LNCaP clone FGC (cell line): ENCODE data around the gene PRDX6.

ENCODE experiments used
- DNase-seq: peaks from one replicate; pipeline ENCODE4 v3.0.0-alpha.2; 2011; ENCODE audit warnings: low read depth
- H3K4me3 ChIP-seq: 2 replicates; pipeline ENCODE4 v1.5.1; 2011; ENCODE audit warnings: mild to moderate bottlenecking, low read depth, low read length, control low read depth
- TF ChIP-seq, protein P1 (sequence below): IDR thresholded peaks from 2 replicates; pipeline ENCODE4 v1.5.1; 2012; ENCODE audit warnings: mild to moderate bottlenecking; ENCODE audit not compliant: control insufficient read depth, insufficient read depth; ENCODE audit errors: extremely low read depth

The PRDX6 gene

GRCh38 chr1:173436841-173437428, 40.2 kb upstream of the PRDX6 start:
- TF ChIP-seq, protein P1, sequence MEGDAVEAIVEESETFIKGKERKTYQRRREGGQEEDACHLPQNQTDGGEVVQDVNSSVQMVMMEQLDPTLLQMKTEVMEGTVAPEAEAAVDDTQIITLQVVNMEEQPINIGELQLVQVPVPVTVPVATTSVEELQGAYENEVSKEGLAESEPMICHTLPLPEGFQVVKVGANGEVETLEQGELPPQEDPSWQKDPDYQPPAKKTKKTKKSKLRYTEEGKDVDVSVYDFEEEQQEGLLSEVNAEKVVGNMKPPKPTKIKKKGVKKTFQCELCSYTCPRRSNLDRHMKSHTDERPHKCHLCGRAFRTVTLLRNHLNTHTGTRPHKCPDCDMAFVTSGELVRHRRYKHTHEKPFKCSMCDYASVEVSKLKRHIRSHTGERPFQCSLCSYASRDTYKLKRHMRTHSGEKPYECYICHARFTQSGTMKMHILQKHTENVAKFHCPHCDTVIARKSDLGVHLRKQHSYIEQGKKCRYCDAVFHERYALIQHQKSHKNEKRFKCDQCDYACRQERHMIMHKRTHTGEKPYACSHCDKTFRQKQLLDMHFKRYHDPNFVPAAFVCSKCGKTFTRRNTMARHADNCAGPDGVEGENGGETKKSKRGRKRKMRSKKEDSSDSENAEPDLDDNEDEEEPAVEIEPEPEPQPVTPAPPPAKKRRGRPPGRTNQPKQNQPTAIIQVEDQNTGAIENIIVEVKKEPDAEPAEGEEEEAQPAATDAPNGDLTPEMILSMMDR = no peak
- DNase-seq = no peak
- no peak overlapping the region for H3K4me3 ChIP-seq

- H3K4me3 ChIP-seq = no peak overlapping the region
- TF ChIP-seq, protein P1 = no peak
- no peak for DNase-seq
Measured at GRCh38 chr1:173438675-173439074, 38.5 kb upstream of the PRDX6 start.

- no peak overlapping the region for H3K4me3 ChIP-seq
- TF ChIP-seq, protein P1 = no peak
- DNase-seq = no peak
Measured at GRCh38 chr1:173440430-173440829, 36.7 kb upstream of the PRDX6 start.

- no peak for DNase-seq
- no peak overlapping the region for H3K4me3 ChIP-seq
- TF ChIP-seq, protein P1 = no peak
Measured at GRCh38 chr1:173444757-173445156, 32.4 kb upstream of the PRDX6 start.

DNA sequence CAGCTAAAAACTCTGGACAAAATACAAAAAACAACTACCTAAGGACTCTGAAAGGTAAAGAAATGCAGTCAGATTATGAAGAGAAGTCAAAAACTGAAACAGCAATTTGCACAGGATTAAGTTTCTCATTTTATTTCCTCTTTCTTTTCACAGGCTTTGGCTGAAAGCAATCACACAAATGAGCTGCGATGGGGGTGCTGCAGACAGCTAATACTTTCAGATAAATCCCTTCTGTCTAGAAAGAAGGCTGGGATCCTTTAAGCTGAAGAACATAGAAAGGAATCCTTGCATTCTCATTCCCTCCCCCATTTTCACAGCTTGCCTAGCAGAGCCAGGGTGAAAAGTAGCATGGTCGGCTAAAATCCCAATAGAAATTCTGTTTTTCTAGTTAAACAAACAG, 32.0 kb upstream of the PRDX6 start:
- TF ChIP-seq, protein P1 = no peak
- H3K4me3 ChIP-seq = no peak overlapping the region
- no peak for DNase-seq

GRCh38 chr1:173445656-173446055, 31.5 kb upstream of the PRDX6 start:
- no peak for DNase-seq
- TF ChIP-seq, protein P1 = no peak
- no peak overlapping the region for H3K4me3 ChIP-seq

DNA sequence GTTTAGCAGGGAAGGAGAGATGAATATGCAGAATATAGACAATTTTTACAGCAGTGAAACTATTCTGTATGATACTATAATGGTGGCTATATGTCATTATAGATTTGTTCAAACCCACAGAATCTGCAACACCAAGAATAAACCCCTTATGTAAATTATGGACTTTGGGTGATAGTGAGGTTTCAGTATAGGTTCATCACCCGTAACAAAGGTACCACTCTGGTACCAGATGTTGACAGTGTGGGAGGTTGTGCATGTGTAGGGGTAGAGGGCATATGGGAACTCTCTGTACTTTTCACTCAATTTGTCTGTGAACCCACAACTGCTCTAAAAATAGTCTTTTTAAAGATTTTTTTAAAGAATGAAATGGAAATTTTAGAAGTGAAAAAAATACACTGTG, 29.9 kb upstream of the PRDX6 start:
- DNase-seq = no peak
- TF ChIP-seq, protein P1 = no peak
- H3K4me3 ChIP-seq = no peak overlapping the region
